Activated CD4-positive, alpha-beta T cell treated with anti-CD3 and anti-CD28 coated beads, Interleukin-2, Interleukin-6, amounts not matched to agents 100 ng/mL and 50 ng/mL, durations not matched to agents 16 hours and 8 hours (primary cell): Measurements from ENCODE around the gene ZSCAN4.

Experiments
- DNase-seq: peaks from one replicate; pipeline ENCODE4 v3.0.0-alpha.2; 2020

Gene ZSCAN4

GRCh38 chr19:57682226-57682766, 13.6 kb downstream of the ZSCAN4 start:
- DNase-seq = no peak

GRCh38 chr19:57686727-57687126, 18.0 kb downstream of the ZSCAN4 start:
- no peak for DNase-seq

GRCh38 chr19:57687363-57688010, 18.8 kb downstream of the ZSCAN4 start:
- DNase-seq = no peak

- no peak for DNase-seq
Measured at GRCh38 chr19:57688011-57688763, 19.5 kb downstream of the ZSCAN4 start.

- no peak for DNase-seq
Measured at GRCh38 chr19:57689750-57690149, 21.0 kb downstream of the ZSCAN4 start.

- DNase-seq = no peak
Measured at GRCh38 chr19:57701625-57702024, 32.9 kb downstream of the ZSCAN4 start.

- DNase-seq = no peak
Measured at GRCh38 chr19:57706346-57706745, 37.6 kb downstream of the ZSCAN4 start.

GRCh38 chr19:57708641-57709361, 40.1 kb downstream of the ZSCAN4 start, which contains the start of gene ZNF154:
ZNF154 (minus strand) TSS chr19:57709204; CDS start chr19:57708971, 233 bp downstream.
- DNase-seq = peak; percentile 18

- no peak for DNase-seq
Measured at GRCh38 chr19:57709616-57710015, 40.9 kb downstream of the ZSCAN4 start.

GRCh38 chr19:57712222-57712621, 43.5 kb downstream of the ZSCAN4 start:
- no peak for DNase-seq

GRCh38 chr19:57719424-57719823, 50.7 kb downstream of the ZSCAN4 start:
- no peak for DNase-seq

GRCh38 chr19:57719901-57720519, 51.3 kb downstream of the ZSCAN4 start:
- DNase-seq = no peak

GRCh38 chr19:57720878-57721277, 52.1 kb downstream of the ZSCAN4 start:
- no peak for DNase-seq
